Coronary artery (tissue), 2 donors: ENCODE measurements around the gene NOTO.

ENCODE experiments used
- DNase-seq: peaks from one replicate; pipeline ENCODE4 v3.0.0-alpha.2; 2017; ENCODE audit warnings: low spot score
- H3K27ac ChIP-seq, 2 donors: fragments of 200-600 bp; sonication (generic); one replicate each; pipeline ENCODE4 v1.5.1; 2016 to 2019
- H3K4me3 ChIP-seq: fragments of 200-600 bp; sonication (generic); 2 replicates; pipeline ENCODE4 v1.5.1; 2016; ENCODE audit warnings: mild to moderate bottlenecking, moderate library complexity
- CTCF ChIP-seq: fragments of 200-600 bp; sonication (generic); IDR thresholded peaks from one replicate; pipeline ENCODE4 v1.5.1; 2019; ENCODE audit warnings: antibody characterized with exemption

Gene NOTO

GRCh38 chr2:73205611-73206010 is 3.2 kb downstream of the NOTO start:
- H3K4me3 ChIP-seq = no peak overlapping the region

GRCh38 chr2:73208258-73208657 is 5.9 kb downstream of the NOTO start:
- Histone ChIP-seq H3K27ac (no peak overlapping the region), H3K4me3 (no peak overlapping the region)
- TF ChIP-seq CTCF = no peak
- DNase-seq = no peak

More at GRCh38 chr2:73205611-73206010, 3.2 kb downstream of the NOTO start:
- no peak overlapping the region for H3K27ac ChIP-seq
- TF ChIP-seq CTCF = no peak
- DNase-seq = no peak

GRCh38 chr2:73210019-73210418 is 7.6 kb downstream of the NOTO start:
- no peak for TF ChIP-seq CTCF
- Histone ChIP-seq H3K4me3 (no peak overlapping the region), H3K27ac (no peak overlapping the region)
- DNase-seq = no peak

GRCh38 chr2:73210696-73211095 is 8.3 kb downstream of the NOTO start:
- no peak for TF ChIP-seq CTCF
- H3K27ac ChIP-seq = no peak overlapping the region
- no peak overlapping the region for H3K4me3 ChIP-seq
- DNase-seq = no peak

GRCh38 chr2:73212098-73212447 is 9.7 kb downstream of the NOTO start:
- Histone ChIP-seq H3K27ac (peak overlapping the region; percentile 65 to 85), H3K4me3 (no peak overlapping the region)
- DNase-seq = no peak
- TF ChIP-seq CTCF = no peak

- no peak overlapping the region for H3K4me3 ChIP-seq
- peak; percentile 90 for TF ChIP-seq CTCF
- peak; percentile 85 for DNase-seq
- H3K27ac ChIP-seq = peak overlapping the region; percentile 65 to 85
Measured at GRCh38 chr2:73212448-73213176, 10.2 kb downstream of the NOTO start.
